HG02981 (cell line): ENCODE results near the gene TEX51.

Source experiments
- ATAC-seq: cut with Tn5 transposase; IDR thresholded peaks from one replicate; pipeline ENCODE4 v1.9.1; 2021; ENCODE audit warnings: mild to moderate bottlenecking, moderate library complexity; ENCODE audit not compliant: unreplicated experiment

The TEX51 gene

DNA sequence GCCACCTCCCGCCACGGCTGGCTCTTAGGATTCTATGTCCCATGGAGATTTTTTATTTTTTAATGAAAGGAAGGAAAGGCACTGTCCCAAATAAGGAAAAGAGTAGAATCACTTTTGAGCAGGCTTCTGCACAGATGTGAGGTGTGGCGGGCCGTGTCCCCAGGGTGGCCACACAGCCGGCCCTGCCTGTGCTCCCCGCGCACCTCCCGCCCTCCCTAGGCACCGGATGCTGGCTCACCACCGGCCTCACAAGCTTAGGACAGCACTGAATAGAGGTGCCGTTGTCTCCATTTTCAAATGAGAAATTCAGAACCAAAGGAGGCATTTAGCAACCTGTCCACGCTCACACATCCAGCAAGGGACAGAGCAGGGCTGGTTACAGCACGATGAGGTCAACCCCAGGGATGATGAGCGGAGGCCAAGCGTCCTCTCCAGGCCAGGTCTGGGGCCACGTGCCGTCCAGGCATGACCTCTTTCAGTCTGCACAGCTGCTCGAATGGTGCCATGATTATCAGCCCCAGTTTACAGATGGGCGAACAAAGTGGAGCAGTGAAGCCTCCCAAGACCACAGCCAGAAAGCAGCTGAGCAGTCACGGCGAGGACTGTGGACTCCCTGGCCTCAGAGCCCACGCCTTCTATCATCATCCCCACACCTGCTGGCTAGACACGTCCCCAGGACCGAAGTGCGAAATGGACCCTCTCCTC, 20.7 kb upstream of the TEX51 start:
- no peak for ATAC-seq

DNA sequence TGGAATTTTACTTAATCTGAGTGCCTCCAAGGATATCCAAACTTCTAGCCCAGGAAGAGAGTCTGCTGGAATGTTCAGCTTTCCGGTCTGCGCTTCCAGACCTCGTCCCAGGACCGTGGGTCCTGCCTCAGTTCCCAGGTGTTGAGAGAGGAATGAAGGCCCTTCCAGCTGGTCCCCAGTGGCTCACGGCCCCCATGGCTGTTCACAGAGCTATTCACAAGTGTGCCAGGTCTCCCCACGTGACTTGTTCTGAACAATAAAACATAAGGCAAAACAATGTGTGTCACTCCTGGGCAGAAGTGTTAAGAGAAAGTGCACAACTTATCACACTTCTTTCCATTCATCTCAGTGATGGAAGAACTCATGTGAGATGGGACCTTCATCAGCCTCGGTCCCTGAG, 20.1 kb upstream of the TEX51 start:
- no peak for ATAC-seq

DNA sequence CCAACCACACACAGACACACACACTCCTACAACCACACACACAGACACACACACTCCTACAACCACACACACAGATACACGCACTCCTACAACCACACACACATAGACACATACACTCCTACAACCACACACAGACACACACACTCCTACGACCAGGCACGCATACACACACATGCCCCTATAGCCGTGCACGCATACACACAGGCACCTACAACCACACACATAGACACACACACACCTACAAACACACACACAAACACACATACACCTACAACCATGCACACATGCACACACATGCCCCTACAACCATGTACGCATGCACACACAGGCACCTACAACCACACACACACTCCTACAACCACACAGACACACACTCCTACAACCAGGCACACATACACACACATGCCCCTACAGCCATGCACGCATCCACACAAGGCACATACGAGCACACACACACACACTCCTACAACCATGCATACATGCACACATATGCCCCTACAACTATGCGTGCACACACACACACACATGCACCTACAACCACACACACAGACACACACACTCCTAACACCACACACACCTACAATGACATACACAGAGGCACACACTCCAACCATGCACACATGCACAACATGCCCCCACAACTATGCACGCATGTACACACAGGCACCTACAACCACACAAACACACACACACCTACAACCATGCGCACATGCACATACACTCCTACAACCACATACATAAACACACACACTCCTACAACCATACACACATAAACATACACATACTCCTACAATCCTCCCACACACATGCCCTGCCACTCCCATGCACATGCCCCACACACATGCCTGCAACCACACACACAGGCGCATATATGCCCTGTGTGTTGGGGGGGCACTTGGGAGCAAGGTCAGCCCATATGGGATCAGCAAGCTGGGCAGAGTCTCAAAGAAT, 19.1 kb upstream of the TEX51 start:
- ATAC-seq = no peak

DNA sequence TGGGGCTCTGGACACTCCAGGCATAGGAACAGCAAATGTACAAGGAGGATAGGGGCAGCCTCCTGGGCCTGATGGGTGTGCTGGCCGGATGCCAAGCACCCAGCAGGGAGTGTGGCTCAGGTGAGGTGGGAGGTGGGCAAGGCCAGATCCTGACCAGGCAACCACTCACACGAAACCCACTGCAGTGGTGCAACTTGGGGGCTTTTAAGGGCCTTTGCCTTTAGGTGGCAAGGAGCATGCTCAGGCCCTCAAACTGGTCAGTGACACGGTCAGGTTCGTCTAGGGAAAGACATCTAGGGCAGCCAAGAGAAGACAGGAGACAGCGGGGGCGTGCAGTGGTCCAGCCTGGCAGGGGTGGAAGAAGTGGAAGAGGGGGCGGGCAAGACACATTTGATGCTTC, 18.4 kb upstream of the TEX51 start:
- no peak for ATAC-seq

DNA sequence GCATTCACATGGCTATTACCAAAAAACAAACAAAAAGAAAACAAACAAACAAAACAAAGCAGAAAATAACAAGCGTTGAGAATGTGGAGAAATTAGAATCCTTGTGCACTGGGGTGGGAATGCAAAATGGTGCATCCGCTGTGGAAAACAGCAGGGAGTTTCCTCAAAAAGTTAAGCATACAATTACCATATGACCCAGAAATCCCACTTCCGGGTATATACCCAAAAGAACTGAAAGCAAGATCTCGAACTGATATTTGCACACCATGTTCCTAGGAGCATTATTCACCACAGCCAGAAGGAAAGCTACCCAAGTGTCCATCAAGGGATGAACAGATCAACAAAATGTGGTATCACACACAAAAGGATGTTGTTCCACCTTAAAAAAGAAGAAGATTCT, 17.9 kb upstream of the TEX51 start:
- ATAC-seq = no peak

DNA sequence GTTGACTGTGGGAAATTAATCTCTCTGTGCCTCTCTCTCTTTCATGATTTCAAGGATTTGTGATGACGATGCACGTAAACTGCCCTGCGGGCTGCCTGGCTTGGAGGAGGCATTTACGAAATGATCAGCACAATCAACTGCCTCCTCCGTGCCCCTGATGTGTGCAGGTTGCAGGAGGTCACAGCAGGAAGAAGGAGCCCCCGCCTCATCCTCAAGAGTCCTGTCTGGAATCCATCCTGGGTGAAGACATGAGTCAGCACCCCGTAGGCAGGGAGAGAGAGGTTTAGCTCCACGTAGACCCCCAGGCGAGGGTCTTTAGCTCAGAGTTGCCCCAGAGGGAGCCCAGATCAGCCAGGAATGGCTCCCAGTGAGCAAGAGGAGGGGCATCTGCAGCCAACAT, 17.1 kb upstream of the TEX51 start:
- ATAC-seq = no peak

DNA sequence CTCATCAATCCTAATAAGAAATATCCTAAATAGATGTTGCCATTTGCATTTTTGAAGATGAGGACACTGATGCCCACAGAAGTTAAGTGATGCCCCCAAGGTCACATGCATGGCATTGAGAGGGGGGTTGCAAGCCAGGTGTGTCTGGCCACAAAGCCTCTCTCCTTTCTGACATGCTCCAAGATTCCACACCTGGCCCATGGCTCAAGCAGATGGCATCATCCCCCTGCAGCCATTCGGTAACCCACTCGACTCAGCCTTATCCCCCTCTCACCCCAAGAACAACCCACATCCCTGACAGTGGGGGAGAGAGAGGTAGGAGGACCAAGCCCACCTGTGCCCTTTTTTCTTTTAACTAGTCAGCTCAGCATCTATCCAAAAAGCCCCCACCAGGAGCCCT, 16.5 kb upstream of the TEX51 start:
- no peak for ATAC-seq

DNA sequence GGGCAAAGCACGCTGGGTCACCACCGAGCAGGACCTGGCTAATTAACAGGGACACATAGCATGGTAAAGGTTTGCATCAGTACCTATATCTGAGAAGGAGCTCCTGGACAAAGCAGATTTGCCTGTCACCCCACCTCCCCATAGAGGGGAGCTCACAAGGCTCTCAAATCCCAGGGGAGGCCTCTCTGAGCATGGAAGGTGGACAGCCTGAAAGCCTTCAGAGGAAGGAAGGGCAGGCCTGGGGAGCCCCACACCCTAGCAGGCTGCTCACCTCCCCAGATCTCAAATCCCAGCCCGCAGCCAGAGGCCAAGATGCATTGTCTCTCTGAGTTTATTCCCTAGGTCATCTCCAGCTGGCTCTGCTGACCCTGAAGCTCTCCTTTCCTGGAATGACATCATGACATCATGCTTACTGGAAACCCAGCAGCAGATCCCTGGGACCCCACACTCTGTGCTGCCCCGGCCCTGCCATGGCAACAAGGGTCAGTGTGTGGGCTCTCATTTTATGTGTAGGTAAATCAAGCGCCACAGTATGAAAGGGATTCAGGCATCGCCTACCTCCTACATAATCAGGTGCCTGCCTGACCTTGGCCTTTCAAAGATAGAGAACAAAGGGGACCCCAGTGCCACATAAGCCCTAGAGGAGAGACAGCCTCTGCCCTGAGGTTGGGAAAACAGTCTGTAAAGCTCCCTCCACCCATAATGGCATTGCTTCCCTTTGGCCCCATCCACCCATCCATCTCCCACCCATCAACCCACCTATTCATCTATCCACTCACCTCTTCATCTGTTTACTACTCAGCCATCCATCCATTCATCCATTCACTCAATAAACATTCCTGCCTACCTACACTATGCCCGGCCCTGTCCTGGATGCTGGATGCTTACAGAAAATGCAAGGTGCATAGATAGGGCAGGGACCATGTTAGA, 15.7 kb upstream of the TEX51 start:
- no peak for ATAC-seq

DNA sequence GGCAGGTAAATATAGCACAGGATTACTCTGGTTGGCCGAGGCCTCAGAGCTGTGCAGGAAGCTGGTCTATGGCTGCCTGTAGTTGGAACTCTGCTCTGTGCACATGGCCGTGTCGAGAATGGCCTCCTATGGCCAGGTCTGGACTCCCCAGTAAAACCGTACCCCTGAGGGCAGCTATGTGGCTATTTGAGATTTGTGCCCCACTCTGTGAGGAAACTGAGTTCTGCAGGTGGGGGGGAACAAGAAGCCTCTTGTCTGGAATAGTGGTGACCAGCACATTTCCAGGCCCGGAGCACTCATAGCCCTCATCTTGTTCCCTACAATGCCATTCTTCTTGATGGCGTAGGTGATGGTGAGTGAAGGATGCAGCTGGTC, 15.0 kb upstream of the TEX51 start:
- no peak for ATAC-seq

DNA sequence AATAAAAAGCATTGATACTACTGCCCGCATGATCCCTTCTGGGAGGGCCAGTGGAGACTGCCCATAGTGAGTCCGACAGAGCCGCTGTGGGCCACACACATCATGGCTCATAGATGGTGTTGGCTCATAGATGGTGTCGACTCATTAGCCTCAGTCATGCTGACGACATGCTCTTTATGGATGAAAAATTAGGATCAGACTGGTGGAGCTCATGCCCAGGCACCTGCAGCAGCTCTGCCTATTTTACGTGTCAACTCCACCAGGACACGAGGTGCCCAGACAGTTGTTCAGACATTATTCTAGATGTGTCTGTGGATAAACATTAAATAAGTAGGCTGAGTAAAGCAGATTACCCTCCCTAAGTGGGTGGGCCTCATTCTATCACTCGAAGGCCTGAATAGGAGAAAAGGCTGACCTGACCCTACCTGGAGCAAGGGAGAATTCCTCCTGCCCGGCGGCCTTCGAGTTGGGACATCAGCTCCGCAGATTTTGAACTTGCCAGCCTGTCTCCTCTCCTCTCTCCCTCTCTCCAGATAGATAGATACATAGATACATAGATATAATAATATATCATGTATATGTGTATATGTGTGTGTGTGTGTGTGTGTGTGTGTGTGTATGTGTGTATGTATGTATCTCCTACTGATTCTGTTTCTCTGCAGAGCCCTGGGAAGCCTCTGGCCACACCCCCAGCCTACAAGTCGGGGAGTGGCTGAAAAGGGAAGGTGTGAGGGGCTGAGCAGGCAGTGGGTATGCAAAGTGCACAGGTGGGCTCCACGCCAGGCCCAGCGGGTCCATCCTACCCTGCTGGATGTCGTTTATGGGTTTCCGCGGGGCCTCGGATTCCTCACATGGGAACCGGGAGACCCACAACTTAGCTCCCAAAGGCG, 13.6 kb upstream of the TEX51 start:
- no peak for ATAC-seq

DNA sequence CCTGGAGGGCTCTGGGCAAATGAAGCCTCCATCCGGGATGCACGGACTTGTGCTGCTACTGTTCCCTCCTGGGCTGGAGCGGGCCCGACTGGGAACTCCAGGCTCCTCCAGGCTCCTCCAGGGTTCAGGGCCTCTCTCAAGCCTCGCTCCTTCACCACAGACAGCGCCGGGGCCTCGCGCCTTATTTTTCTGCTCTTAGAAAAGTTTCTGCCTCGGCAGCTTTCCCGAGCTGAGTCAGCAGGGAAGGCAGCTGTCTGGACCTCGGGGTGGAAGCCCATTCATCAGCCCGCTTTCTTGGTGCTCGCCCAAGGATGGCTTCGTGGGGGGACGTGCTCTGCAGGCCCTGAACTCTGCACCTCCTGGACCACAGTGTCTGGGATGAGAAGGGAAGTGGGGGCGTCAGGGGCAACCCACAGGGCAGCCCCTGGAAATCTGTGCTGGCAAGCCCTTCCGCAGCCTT, 12.9 kb upstream of the TEX51 start:
- no peak for ATAC-seq

DNA sequence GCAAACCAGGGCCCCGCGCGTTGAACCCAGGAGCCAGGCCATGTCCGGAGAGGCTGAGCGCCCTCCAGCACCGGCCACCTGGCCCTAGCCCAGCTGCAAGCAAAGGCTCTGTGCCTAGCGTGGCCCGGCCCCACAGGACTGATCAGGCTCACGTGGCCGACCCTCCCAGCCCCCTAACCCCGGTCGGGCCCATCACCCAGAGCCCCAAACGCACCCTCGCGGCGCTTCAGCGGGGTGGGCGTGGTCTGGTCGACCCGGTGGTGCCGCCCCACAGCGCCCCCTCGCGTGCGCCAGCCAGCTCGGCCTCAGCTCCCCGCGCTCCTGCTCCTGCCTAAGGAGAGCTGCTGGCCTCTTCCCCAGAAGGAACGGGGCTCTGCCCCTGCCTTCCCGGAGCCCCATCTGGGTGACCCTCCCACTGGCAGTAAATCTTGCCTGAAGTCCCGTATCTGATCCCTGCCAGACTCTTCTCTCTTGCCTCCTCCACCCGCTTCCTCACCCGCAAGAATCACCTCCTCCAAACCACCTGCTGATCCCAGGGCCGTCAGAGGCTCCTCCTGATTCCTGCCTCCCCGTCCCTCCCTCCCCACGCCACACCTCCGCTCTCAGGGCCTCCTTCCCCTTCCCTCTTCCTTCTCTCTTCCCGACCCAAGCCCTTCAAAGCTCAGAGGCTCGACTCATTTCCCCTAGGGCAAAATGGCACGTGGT, 12.3 kb upstream of the TEX51 start:
- peak; percentile 76 for ATAC-seq

DNA sequence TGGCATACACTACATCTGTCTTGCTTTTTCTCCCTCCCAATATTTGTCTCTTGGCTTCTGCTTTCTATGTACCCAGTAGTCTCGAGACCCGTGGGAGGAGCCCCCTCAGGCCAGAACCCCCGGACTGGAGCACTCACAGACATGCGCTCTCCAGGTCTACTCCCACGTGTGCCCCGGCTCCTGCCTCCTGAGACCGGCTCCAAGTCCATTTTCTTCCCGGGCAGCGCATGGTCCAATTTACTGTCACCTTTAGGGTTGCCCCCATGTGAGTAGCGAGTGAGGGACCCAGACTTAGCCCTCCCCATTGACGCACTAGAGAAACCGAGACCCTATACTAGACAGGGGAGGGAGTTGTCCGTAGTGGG, 11.8 kb upstream of the TEX51 start:
- no peak for ATAC-seq

DNA sequence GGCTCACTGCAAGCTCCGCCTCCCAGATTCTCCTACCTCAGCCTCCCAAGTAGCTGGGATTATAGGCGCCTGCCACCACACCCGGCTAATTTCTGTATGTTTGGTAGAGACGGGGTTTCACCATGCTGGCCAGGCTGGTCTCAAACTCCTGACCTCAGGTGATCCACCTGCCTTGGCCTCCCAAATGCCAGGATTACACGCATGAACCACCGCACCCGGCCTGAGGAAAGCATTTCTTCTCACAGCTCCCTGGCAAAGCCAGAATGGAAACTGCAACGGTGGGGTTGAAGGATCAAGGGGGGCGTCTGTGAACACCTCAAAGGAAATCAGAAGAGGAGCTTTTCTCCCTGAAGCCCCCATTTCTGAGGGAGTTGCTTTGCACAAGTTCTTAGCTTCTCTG, 11.2 kb upstream of the TEX51 start:
- no peak for ATAC-seq

DNA sequence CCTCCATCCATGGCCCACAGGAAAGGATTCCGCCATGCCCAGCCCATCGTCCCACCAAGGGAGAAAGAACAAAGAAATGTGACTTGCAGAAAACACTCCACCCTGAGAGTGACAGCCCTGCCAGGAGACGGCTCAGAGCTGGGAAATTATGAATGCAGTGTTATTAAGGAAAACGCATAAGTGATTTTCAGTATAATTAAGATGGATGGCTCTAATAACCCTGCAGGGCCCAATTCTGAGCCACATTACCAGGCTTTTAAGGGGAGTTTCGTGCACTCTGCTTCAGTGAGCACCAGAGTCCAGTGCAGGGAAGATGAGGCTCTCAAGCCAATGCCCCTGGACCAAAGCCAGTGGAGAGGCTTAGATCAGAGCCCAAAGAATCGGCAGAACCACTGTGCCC, 10.6 kb upstream of the TEX51 start:
- ATAC-seq = no peak

DNA sequence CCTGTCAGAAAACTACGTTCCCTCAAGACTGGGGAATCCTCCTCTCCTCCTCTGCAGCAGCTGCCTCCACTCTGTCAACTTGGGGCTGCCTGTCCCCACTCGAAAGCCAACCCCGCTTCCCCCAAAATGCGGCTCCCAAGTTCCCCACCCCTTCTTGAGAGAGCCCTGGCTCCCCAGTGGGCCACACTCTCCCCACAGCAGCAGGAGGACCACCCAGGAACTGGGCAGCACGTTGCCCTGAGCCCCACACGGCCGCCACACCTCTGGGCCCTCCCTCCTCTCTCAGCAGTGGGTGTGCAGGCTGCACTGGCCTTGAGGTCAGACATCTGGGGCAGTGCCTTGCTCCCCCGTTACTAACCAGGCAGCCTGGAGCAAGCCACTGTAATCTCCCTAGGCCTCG, 9.6 kb upstream of the TEX51 start:
- ATAC-seq = no peak

DNA sequence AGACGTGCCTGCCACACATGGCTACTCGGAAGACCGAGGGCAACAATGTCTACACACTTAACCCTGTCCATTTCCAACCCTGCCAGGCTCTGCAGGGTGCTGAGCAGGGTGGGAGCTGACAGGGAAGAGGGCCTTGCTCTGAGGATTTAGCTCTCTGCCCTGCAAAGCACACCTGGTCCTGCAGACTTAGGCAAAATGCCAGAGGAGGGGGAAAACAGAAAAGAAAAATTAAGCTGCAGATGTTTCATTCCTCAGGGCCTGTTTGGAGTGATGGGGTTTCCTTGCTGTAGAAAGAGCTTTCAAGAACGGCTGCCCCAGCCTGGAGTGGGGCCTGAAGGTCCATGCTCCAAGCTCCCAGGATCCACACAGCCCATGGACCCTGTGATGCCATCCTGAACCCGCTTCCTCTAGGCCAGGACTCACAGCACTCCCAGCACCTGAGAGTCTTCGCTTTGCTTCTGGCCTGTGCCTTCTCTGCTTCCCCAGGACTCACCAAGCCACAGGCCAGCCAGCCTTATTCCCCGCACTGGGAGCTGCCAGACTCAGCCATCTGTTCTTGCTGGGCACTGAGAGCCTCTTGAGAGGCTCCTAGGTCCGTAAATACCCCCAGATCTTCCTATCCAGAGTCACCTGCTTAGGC, 9.1 kb upstream of the TEX51 start:
- ATAC-seq = no peak

DNA sequence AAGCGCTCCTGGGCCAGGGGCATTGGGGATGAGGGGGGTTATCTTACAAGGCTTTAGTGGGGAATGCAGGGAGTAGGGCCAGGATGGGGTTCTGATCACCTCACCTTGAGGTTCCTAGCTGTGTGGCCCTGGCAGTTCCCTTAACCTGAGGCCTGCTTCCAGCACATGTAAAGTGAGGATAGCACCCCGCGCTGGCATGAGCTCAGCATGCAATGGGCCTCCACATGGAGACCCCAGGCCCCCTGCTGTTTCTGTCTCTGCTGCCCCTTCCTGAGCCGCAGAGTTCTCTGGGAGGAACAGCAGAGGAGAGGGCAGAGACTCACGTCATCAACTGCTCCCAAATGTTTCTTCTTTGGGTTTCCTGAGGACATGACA, 8.6 kb upstream of the TEX51 start:
- no peak for ATAC-seq
